GM12875 (cell line): ENCODE data around the gene BGN.

ENCODE experiments used
- H3K4me3 ChIP-seq: one replicate; pipeline ENCODE4 v1.5.1; 2011; ENCODE audit warnings: low read depth, low read length, control low read depth
- CTCF ChIP-seq: IDR thresholded peaks from 2 replicates; pipeline ENCODE4 v1.5.1; 2011; ENCODE audit warnings: low read depth, mild to moderate bottlenecking, control low read depth, inconsistent platforms, low read length, moderate library complexity, borderline replicate concordance; ENCODE audit not compliant: insufficient read depth

BGN gene

GRCh38 chrX:153475751-153476281 lies 19.0 kb upstream of the BGN start:
- H3K4me3 ChIP-seq = no peak overlapping the region
- no peak for TF ChIP-seq CTCF

- H3K4me3 ChIP-seq = no peak overlapping the region
- no peak for TF ChIP-seq CTCF
Observed at GRCh38 chrX:153476666-153477363, 18.0 kb upstream of the BGN start.

- no peak for TF ChIP-seq CTCF
- no peak overlapping the region for H3K4me3 ChIP-seq
Observed at GRCh38 chrX:153477364-153477857, 17.4 kb upstream of the BGN start.

GRCh38 chrX:153477901-153478300 lies 16.9 kb upstream of the BGN start:
- H3K4me3 ChIP-seq = no peak overlapping the region
- no peak for TF ChIP-seq CTCF

GRCh38 chrX:153478746-153479145 lies 16.0 kb upstream of the BGN start:
- TF ChIP-seq CTCF = no peak
- H3K4me3 ChIP-seq = no peak overlapping the region

GRCh38 chrX:153481043-153481442 lies 13.7 kb upstream of the BGN start:
- no peak for TF ChIP-seq CTCF
- H3K4me3 ChIP-seq = no peak overlapping the region

- no peak for TF ChIP-seq CTCF
- no peak overlapping the region for H3K4me3 ChIP-seq
Observed at GRCh38 chrX:153482376-153483015, 12.3 kb upstream of the BGN start.
